ENCODE data around the gene TMED10. TPM values are rescaled to one million over a fixed set of nuclear protein-coding genes. Genes with fewer than 3 reads are reported as not detected.

The TMED10 gene
- total and polyA plus RNA-seq, 2 of the 13 experiments (the other 11 are each of a cell fraction or from before 2014, with no cell fraction given) = 311 to 377 TPM

DNA sequence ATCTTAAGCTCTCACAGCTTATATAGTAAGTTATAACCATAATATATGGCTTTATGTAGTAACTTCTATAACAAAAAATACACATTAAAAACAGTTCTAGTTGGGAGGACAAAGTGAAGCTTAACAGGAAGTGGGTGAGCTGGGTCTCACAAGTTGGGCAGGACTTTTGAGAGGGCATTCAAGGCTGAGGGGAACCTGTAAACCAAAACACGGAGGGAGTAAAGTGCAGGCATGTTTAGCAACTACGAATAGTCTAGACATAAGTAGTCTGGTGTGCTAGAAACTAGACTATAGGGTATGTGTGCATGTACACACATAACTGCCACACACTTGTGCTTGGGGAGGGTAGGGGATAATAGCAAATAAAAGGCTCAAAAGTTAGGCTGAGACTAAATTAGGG lies 35.4 kb downstream of the TMED10 start (continued):
- TF ChIP-seq, protein P1, sequence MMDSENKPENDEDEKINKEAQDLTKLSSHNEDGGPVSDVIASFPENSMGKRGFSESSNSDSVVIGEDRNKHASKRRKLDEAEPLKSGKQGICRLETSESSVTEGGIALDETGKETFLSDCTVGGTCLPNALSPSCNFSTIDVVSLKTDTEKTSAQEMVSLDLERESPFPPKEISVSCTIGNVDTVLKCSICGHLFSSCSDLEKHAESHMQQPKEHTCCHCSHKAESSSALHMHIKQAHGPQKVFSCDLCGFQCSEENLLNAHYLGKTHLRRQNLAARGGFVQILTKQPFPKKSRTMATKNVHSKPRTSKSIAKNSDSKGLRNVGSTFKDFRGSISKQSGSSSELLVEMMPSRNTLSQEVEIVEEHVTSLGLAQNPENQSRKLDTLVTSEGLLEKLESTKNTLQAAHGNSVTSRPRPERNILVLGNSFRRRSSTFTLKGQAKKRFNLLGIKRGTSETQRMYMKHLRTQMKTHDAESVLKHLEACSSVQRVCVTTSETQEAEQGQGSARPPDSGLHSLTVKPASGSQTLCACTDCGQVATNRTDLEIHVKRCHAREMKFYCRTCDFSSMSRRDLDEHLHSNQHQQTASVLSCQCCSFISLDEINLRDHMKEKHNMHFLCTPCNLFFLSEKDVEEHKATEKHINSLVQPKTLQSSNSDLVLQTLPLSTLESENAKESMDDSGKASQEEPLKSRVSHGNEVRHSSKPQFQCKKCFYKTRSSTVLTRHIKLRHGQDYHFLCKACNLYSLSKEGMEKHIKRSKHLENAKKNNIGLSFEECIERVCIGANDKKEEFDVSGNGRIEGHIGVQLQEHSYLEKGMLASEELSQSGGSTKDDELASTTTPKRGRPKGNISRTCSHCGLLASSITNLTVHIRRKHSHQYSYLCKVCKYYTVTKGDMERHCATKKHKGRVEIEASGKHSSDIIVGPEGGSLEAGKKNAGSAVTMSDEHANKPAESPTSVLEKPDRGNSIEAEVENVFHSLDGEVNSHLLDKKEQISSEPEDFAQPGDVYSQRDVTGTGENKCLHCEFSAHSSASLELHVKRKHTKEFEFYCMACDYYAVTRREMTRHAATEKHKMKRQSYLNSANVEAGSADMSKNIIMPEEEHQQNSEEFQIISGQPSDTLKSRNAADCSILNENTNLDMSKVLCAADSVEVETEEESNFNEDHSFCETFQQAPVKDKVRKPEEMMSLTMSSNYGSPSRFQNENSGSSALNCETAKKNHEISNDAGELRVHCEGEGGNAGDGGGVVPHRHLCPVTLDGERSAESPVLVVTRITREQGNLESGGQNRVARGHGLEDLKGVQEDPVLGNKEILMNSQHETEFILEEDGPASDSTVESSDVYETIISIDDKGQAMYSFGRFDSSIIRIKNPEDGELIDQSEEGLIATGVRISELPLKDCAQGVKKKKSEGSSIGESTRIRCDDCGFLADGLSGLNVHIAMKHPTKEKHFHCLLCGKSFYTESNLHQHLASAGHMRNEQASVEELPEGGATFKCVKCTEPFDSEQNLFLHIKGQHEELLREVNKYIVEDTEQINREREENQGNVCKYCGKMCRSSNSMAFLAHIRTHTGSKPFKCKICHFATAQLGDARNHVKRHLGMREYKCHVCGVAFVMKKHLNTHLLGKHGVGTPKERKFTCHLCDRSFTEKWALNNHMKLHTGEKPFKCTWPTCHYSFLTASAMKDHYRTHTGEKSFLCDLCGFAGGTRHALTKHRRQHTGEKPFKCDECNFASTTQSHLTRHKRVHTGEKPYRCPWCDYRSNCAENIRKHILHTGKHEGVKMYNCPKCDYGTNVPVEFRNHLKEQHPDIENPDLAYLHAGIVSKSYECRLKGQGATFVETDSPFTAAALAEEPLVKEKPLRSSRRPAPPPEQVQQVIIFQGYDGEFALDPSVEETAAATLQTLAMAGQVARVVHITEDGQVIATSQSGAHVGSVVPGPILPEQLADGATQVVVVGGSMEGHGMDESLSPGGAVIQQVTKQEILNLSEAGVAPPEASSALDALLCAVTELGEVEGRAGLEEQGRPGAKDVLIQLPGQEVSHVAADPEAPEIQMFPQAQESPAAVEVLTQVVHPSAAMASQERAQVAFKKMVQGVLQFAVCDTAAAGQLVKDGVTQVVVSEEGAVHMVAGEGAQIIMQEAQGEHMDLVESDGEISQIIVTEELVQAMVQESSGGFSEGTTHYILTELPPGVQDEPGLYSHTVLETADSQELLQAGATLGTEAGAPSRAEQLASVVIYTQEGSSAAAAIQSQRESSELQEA (CRISPR knock-in tag; IDR thresholded peaks at IDR 0.05; ENCODE audit: not compliant biosample characterization) = no peak
- TF ChIP-seq NR2F2 (IDR thresholded peaks at IDR 0.05; ENCODE audit: borderline replicate concordance, low read depth) (no peak), PTBP1 (IDR thresholded peaks at IDR 0.05; ENCODE audit: low read depth, low read length, poor library complexity, severe bottlenecking) (no peak), ZNF510 (CRISPR knock-in tag; IDR thresholded peaks at IDR 0.05; ENCODE audit: low read depth) (no peak)

DNA sequence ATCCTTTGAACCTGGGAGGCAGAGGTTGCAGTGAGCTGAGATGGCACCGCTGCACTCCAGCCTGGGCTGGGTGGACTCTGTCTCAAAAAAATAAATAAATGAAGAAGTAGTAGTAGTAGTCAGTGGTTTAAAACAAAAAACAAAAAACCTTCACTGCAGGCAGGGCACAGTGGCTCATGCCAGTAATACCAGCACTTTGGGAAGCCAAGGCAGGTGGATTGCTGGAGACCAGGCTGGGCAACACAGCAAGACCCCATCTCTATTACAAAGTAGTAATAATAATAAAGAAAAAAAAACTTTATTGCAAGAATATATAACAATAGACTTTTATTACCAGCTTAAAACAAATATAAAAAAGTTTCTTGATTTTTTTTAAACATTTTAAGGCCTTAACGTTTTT lies 35.8 kb downstream of the TMED10 start:
- in situ Hi-C loops (cut with HindIII; ENCODE audit: extremely low pct_ligation_motif_present, low pct_unique_long_range_greater_than_20kb) (no loop called here), intact Hi-C loops (cut with micrococcal nuclease; ENCODE audit: unreplicated experiment) (no loop called here)
- H3K27me3 ChIP-seq (ENCODE audit: control insufficient read depth in 1 of 2, insufficient read depth in 2 of 2, low read length in 2 of 2) = no peaks in the 10 kb centered on the region
- CTCF ChIA-PET (ENCODE audit: low intra/inter-chr PET ratio, low total read pairs) = no interaction called here
- H2AFZ ChIP-seq (ENCODE audit: low read length) = no peak overlapping the region
- no peak overlapping the region for H3K4me3 ChIP-seq (replicated peaks in 1 of 3; ENCODE audit: insufficient read depth in 1 of 3, low read depth in 2 of 3, low read length in 3 of 3)
- H3K79me2 ChIP-seq (ENCODE audit: insufficient read depth, low read length) = peaks cover 29% of the 10 kb centered on the region
- ATAC-seq = no peak
- no peak overlapping the region for H3K27ac ChIP-seq (ENCODE audit: extremely low read length, insufficient read depth, low read length)
- no peak overlapping the region for H3K4me2 ChIP-seq (ENCODE audit: low read depth, low read length)
- H3K9ac ChIP-seq (ENCODE audit: insufficient read depth, low read depth, low read length) = no peak overlapping the region
- no TSS peak for BruUV-seq (replicated peaks)
- POLR2A ChIA-PET = no interaction called here
- no peak for FAIRE-seq
- peaks cover 14% of the 10 kb centered on the region; the same call in 1 of the 2 replicates for H3K4me1 ChIP-seq (ENCODE audit: insufficient read depth, low read length)
- no peaks in the 10 kb centered on the region for H3K9me3 ChIP-seq (ENCODE audit: low read length)
- H4K20me1 ChIP-seq (ENCODE audit: insufficient read depth, low read length) = no peaks in the 10 kb centered on the region
- no peak for DNase-seq (ENCODE audit: low spot score)
- 92% methylated on average over 2 of the region's 2 CpGs for WGBS (ENCODE audit: low lambda C conversion rate)
- peaks cover 0 to 15% of the 10 kb centered on the region in 2 experiments for H3K36me3 ChIP-seq (replicated peaks in 1 of 2; ENCODE audit: control insufficient read depth in 1 of 2, insufficient read depth in 2 of 2, low read length in 2 of 2)
- peak; percentile 72 for TF ChIP-seq ZNF121 (CRISPR knock-in tag; IDR thresholded peaks at IDR 0.05)
- TF ChIP-seq, protein P2, sequence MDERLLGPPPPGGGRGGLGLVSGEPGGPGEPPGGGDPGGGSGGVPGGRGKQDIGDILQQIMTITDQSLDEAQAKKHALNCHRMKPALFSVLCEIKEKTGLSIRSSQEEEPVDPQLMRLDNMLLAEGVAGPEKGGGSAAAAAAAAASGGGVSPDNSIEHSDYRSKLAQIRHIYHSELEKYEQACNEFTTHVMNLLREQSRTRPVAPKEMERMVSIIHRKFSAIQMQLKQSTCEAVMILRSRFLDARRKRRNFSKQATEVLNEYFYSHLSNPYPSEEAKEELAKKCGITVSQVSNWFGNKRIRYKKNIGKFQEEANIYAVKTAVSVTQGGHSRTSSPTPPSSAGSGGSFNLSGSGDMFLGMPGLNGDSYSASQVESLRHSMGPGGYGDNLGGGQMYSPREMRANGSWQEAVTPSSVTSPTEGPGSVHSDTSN (CRISPR knock-in tag; IDR thresholded peaks at IDR 0.05) = no peak
- TF ChIP-seq, protein P3, sequence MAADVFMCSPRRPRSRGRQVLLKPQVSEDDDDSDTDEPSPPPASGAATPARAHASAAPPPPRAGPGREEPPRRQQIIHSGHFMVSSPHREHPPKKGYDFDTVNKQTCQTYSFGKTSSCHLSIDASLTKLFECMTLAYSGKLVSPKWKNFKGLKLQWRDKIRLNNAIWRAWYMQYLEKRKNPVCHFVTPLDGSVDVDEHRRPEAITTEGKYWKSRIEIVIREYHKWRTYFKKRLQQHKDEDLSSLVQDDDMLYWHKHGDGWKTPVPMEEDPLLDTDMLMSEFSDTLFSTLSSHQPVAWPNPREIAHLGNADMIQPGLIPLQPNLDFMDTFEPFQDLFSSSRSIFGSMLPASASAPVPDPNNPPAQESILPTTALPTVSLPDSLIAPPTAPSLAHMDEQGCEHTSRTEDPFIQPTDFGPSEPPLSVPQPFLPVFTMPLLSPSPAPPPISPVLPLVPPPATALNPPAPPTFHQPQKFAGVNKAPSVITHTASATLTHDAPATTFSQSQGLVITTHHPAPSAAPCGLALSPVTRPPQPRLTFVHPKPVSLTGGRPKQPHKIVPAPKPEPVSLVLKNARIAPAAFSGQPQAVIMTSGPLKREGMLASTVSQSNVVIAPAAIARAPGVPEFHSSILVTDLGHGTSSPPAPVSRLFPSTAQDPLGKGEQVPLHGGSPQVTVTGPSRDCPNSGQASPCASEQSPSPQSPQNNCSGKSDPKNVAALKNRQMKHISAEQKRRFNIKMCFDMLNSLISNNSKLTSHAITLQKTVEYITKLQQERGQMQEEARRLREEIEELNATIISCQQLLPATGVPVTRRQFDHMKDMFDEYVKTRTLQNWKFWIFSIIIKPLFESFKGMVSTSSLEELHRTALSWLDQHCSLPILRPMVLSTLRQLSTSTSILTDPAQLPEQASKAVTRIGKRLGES (CRISPR knock-in tag; IDR thresholded peaks at IDR 0.05; ENCODE audit: borderline replicate concordance) = no peak
